ENCODE data around the gene PARD3. TPM values are rescaled to one million over a fixed set of nuclear protein-coding genes. Genes with fewer than 3 reads are reported as not detected.

The PARD3 gene
- total and polyA plus RNA-seq, 10 of the 15 experiments (the other 5 are each of a cell fraction or from before 2014, with no cell fraction given) = 2.6 to 43.1 (median 13.9) TPM

DNA sequence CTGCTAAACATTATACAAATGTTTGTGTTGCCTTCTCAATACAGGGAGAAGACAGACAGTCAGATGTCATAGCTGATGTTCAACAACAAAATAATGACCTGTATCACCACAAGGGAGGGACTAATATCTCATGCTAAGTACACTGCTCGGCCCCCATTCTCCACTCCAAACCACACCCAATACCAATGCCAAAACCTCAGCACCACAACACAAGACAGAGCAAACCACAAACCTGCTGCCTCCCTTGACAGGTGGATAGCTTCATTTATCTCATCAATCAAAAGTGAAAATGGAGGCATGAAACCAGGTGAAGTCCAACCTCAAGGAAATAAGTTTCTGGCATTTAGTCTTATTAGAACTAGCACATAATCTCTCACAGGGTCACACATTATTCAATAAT, 109.5 kb downstream of the PARD3 start:
- POLR2A ChIA-PET = interaction anchor here (0.5 to 0.6 kb wide), 2 partner anchors 72 to 100 kb away, joined by 3 read pairs; no protein-coding TSS in a partner anchor
- intact Hi-C loops (cut with micrococcal nuclease; ENCODE audit: unreplicated experiment) (no loop called here), in situ Hi-C loops (cut with MboI) (no loop called here)
- ATAC-seq = peak; percentile 79
- no peaks in the 10 kb centered on the region for H3K27me3 ChIP-seq (replicated peaks in 1 of 2; ENCODE audit: control insufficient read depth in 2 of 2, insufficient read depth in 2 of 2, low read length in 1 of 2)
- DNase-seq (ENCODE audit: low read depth, low spot score) = no peak
- no peaks in the 10 kb centered on the region for H3K79me2 ChIP-seq (ENCODE audit: control insufficient read depth, insufficient read depth, low read length)
- no peak overlapping the region for H2AFZ ChIP-seq (ENCODE audit: control insufficient read depth, low read depth, low read length)
- no peak overlapping the region for H3K9ac ChIP-seq (ENCODE audit: control insufficient read depth, insufficient read depth, low read length)
- no peaks in the 10 kb centered on the region for H4K20me1 ChIP-seq (ENCODE audit: control insufficient read depth, insufficient read depth)
- peak; percentile 54 for FAIRE-seq
- no peak overlapping the region for H3K4me2 ChIP-seq (ENCODE audit: control insufficient read depth, insufficient read depth)
- BruUV-seq (replicated peaks) = no TSS peak
- no peaks in the 10 kb centered on the region for H3K4me1 ChIP-seq (ENCODE audit: control insufficient read depth, insufficient read depth, low read length)
- no peak overlapping the region for H3K27ac ChIP-seq (ENCODE audit: control insufficient read depth, insufficient read depth)
- H3K9me3 ChIP-seq (replicated peaks; ENCODE audit: control insufficient read depth, insufficient read depth, low read length) = no peaks in the 10 kb centered on the region
- RAD21 ChIA-PET (ENCODE audit: unreplicated experiment) = interaction anchor here (0.7 to 2.7 kb wide), 3 partner anchors 19 to 46 kb away, joined by 4 to 14 read pairs (median 4); no protein-coding TSS in a partner anchor
- 0% methylated on average over 1 of the region's 1 CpG for WGBS (ENCODE audit: insufficient coverage, insufficient replicate concordance, low lambda C conversion rate, missing lambda C conversion rate)
- CTCF ChIA-PET = interaction anchor here (0.7 to 3.9 kb wide), 8 partner anchors 18 to 254 kb away, joined by 3 to 20 read pairs (median 3); no protein-coding TSS in a partner anchor
- SMC1A ChIA-PET (ENCODE audit: uncharacterized antibody, unreplicated experiment) = interaction anchor here (0.8 to 3.4 kb wide), 6 partner anchors 10 to 50 kb away, joined by 3 to 16 read pairs (median 4); no protein-coding TSS in a partner anchor
- no peaks in the 10 kb centered on the region for H3K36me3 ChIP-seq (ENCODE audit: control insufficient read depth in 2 of 2, insufficient read depth in 2 of 2, low read length in 1 of 2)
- H3K4me3 ChIP-seq = no peak overlapping the region
- TF ChIP-seq ZSCAN29 (IDR thresholded peaks at IDR 0.05) (no peak), RFX5 (IDR thresholded peaks at IDR 0.05; ENCODE audit: low read depth, low read length) (no peak), CBFB (IDR thresholded peaks at IDR 0.05; ENCODE audit: low read depth) (peak; percentile 60; the same call in 1 of the 2 replicates), ASH2L (IDR thresholded peaks at IDR 0.05; ENCODE audit: borderline replicate concordance, low read depth) (no peak), ZBED1 (IDR thresholded peaks at IDR 0.05; ENCODE audit: borderline replicate concordance) (no peak), CBX5 (IDR thresholded peaks at IDR 0.05; ENCODE audit: low read depth) (no peak), LARP7 (IDR thresholded peaks at IDR 0.05) (no peak), RELA (IDR thresholded peaks at IDR 0.05; ENCODE audit: borderline replicate concordance, partially characterized antibody) (no peak), ZZZ3 (IDR thresholded peaks at IDR 0.05; ENCODE audit: control insufficient read depth, insufficient read length, low read depth) (no peak), SREBF1 (IDR thresholded peaks at IDR 0.05; ENCODE audit: low read length) (no peak), NBN (IDR thresholded peaks at IDR 0.05) (peak; percentile 36; the same call in 1 of the 2 replicates), CHD2 (IDR thresholded peaks at IDR 0.05; ENCODE audit: borderline replicate concordance, low read depth, low read length) (no peak), IKZF2 (IDR thresholded peaks at IDR 0.05) (peak; percentile 78 to 87), DPF2 (IDR thresholded peaks at IDR 0.05) (0 out of 2 replicates have a peak, but pooled peaks have one; percentile 23)
- TF ChIP-seq, protein P1, sequence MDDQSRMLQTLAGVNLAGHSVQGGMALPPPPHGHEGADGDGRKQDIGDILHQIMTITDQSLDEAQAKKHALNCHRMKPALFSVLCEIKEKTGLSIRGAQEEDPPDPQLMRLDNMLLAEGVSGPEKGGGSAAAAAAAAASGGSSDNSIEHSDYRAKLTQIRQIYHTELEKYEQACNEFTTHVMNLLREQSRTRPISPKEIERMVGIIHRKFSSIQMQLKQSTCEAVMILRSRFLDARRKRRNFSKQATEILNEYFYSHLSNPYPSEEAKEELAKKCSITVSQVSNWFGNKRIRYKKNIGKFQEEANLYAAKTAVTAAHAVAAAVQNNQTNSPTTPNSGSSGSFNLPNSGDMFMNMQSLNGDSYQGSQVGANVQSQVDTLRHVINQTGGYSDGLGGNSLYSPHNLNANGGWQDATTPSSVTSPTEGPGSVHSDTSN (IDR thresholded peaks at IDR 0.05; ENCODE audit: insufficient replicate concordance, low read depth, low read length) = peak; percentile 54
- TF ChIP-seq, protein P2, sequence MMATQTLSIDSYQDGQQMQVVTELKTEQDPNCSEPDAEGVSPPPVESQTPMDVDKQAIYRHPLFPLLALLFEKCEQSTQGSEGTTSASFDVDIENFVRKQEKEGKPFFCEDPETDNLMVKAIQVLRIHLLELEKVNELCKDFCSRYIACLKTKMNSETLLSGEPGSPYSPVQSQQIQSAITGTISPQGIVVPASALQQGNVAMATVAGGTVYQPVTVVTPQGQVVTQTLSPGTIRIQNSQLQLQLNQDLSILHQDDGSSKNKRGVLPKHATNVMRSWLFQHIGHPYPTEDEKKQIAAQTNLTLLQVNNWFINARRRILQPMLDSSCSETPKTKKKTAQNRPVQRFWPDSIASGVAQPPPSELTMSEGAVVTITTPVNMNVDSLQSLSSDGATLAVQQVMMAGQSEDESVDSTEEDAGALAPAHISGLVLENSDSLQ (IDR thresholded peaks at IDR 0.05) = peak; percentile 76
- TF ChIP-seq, protein P3, sequence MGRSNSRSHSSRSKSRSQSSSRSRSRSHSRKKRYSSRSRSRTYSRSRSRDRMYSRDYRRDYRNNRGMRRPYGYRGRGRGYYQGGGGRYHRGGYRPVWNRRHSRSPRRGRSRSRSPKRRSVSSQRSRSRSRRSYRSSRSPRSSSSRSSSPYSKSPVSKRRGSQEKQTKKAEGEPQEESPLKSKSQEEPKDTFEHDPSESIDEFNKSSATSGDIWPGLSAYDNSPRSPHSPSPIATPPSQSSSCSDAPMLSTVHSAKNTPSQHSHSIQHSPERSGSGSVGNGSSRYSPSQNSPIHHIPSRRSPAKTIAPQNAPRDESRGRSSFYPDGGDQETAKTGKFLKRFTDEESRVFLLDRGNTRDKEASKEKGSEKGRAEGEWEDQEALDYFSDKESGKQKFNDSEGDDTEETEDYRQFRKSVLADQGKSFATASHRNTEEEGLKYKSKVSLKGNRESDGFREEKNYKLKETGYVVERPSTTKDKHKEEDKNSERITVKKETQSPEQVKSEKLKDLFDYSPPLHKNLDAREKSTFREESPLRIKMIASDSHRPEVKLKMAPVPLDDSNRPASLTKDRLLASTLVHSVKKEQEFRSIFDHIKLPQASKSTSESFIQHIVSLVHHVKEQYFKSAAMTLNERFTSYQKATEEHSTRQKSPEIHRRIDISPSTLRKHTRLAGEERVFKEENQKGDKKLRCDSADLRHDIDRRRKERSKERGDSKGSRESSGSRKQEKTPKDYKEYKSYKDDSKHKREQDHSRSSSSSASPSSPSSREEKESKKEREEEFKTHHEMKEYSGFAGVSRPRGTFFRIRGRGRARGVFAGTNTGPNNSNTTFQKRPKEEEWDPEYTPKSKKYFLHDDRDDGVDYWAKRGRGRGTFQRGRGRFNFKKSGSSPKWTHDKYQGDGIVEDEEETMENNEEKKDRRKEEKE (IDR thresholded peaks at IDR 0.05) = no peak

Measured in GM12878 (cell line).